K562 (cell line): ENCODE results near the gene CD68. TPM values are rescaled to one million over a fixed set of nuclear protein-coding genes. Genes with fewer than 3 reads are reported as not detected.

Experiments
- BCL6 ChIP-seq: fragments of 250-450 bp; sonication (Bioruptor Pico); IDR thresholded peaks from 2 replicates; pipeline ENCODE4 v1.4.0; 2020
- BDP1 ChIP-seq: IDR thresholded peaks from 3 replicates; pipeline ENCODE4 v1.6.1; 2011; ENCODE audit not compliant: insufficient read length, insufficient read depth
- CHD4 ChIP-seq: fragments of 200-600 bp; sonication (generic); IDR thresholded peaks from 3 replicates; pipeline ENCODE4 v1.6.1; 2012; ENCODE audit warnings: low read depth, mild to moderate bottlenecking, mixed read lengths, low read length, inconsistent platforms; ENCODE audit not compliant: insufficient read depth, insufficient replicate concordance, poor library complexity, severe bottlenecking
- FOXK2 ChIP-seq, 2 experiments: fragments of 450-650 bp; IDR thresholded peaks in 1 of 2; conservative IDR thresholded peaks in 1 of 2; 2 replicates each; pipeline ENCODE4 v1.6.1; 2016; ENCODE audit warnings: low read depth in 2 of 2, mild to moderate bottlenecking in 1 of 2
- HIVEP1 ChIP-seq: fragments of 250-450 bp; sonication (Bioruptor Pico); IDR thresholded peaks from 2 replicates; pipeline ENCODE4 v1.4.0; 2020; ENCODE audit warnings: mild to moderate bottlenecking
- IRF9 ChIP-seq: fragments of 450-650 bp; IDR thresholded peaks from 2 replicates; pipeline ENCODE4 v1.6.1; 2016; ENCODE audit warnings: missing biosample characterization, missing genetic modification characterization
- MAX ChIP-seq: sonication (generic); formaldehyde crosslinking; IDR thresholded peaks from 2 replicates; pipeline ENCODE4 v1.9.0; 2022; ENCODE audit warnings: mild to moderate bottlenecking, missing genetic modification reagents
- OTX1 ChIP-seq: fragments of 450-650 bp; formaldehyde crosslinking; IDR thresholded peaks from 2 replicates; pipeline ENCODE4 v1.4.0; 2022; ENCODE audit warnings: mild to moderate bottlenecking
- PHF21A ChIP-seq: fragments of 450-650 bp; IDR thresholded peaks from 2 replicates; pipeline ENCODE4 v1.6.1; 2017; ENCODE audit warnings: low read depth, borderline replicate concordance
- RBM15 ChIP-seq: fragments of 200-400 bp; formaldehyde crosslinking; IDR thresholded peaks from 2 replicates; pipeline ENCODE4 v1.6.1; 2018; ENCODE audit warnings: mild to moderate bottlenecking, low read length, moderate library complexity; ENCODE audit not compliant: insufficient read depth
- SP1 ChIP-seq: sonication (generic); formaldehyde crosslinking; IDR thresholded peaks from 2 replicates; pipeline ENCODE4 v1.8.1; 2022; ENCODE audit warnings: mild to moderate bottlenecking, missing genetic modification reagents
- SRSF3 ChIP-seq: fragments of 200-400 bp; formaldehyde crosslinking; IDR thresholded peaks from 2 replicates; pipeline ENCODE4 v1.6.1; 2016; ENCODE audit warnings: mild to moderate bottlenecking, low read length, moderate library complexity; ENCODE audit not compliant: insufficient read depth
- VEZF1 ChIP-seq: fragments of 200-800 bp; sonication (Bioruptor generic); IDR thresholded peaks from 2 replicates; pipeline ENCODE4 v1.6.1; 2017; ENCODE audit warnings: missing genetic modification characterization, missing compliant biosample characterization
- ZC3H4 ChIP-seq: sonication (generic); formaldehyde crosslinking; IDR thresholded peaks from 2 replicates; pipeline ENCODE4 v1.9.0; 2021; ENCODE audit warnings: missing genetic modification reagents, borderline replicate concordance
- ZNF407 ChIP-seq: fragments of 450-650 bp; IDR thresholded peaks from 2 replicates; pipeline ENCODE4 v1.6.1; 2016; ENCODE audit warnings: low read depth
- ZNF695 ChIP-seq: fragments of 450-650 bp; formaldehyde crosslinking; IDR thresholded peaks from 2 replicates; pipeline ENCODE4 v1.4.0; 2020; ENCODE audit warnings: mild to moderate bottlenecking, moderate library complexity
- polyA plus RNA-seq, 8 experiments: library from polyadenylated mRNA; depleted of rRNA in 4 of 8; stranded (reverse) in 5 of 8; unstranded in 3 of 8; fragments of >200 nt; fragmentation: Nextera tagmentation in 2 of 8; fragmentation: Illumina TruSeq in 1 of 8; extraction: Ambion mirVana in 2 of 8; extraction: Trizol in 1 of 8; gene quantifications; 2 replicates each; pipeline versions ENCODE4 v1.2.1 to v1.2.3, GENCODE V29; 2011 to 2014; ENCODE audit warnings: inconsistent platforms in 1 of 8, missing spikeins in 1 of 8
- total RNA-seq, 7 experiments: library from RNA; depleted of rRNA in 6 of 7; stranded (reverse); fragments of >200 nt in 6 of 7; fragmentation: Illumina TruSeq in 2 of 7; extraction: Trizol in 2 of 7; gene quantifications; 2 replicates each; pipeline versions ENCODE4 v1.2.1 to v1.2.3, GENCODE V29; 2011 to 2021; ENCODE audit warnings: low replicate concordance in 1 of 7

CD68 gene
- total and polyA plus RNA-seq, 9 of the 15 experiments (the other 6 are each of a cell fraction or from before 2014, with no cell fraction given): 28.2 to 89.8 (median 37.7) TPM

DNA sequence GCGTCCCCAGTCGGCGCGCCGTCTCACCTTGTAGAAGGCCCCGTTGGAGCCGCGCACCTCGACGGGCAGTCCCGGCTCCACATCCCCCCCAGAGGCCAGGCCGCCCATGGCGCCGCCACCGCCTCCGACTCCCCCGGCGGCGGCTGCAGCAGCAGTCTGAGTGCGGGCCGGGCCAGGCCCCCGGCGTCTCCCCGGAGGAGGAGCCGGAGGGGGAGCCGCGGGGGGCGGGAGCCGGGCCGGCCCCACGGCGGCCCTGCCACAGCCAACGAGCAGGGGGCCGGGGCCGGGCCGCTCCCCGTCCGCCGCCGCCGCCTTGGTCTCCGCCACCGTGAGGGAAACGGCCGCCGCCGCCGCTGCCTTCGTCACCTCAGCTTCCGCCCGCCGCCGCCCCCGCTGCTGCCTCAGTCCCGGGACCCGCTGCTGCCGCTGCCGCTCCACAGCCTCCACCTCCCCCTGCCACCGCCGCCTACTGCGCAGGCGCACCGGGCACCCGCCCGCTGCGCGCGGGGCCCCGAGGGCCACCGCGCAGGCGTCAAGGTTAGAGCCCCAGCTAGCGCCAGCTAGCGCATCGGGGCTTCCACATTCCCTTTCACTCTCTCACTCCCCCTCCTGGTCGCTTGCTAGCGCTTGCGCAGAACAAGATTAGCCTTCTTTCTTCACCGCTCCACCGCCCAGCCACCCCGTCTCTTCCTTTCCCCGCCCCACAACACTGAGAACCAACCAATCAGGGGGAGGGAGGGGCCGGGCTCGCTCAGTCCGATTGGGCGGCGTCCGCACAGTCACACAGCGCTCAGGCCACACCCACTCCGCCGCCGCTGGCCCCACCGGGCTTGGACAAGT, 35.2 kb downstream of the CD68 start, which contains the start of gene FXR2 (continued):
- TF ChIP-seq OTX1 (CRISPR knock-in tag): no peak
- TF ChIP-seq IRF9 (tag): no peak
- no peak for TF ChIP-seq HIVEP1 (CRISPR knock-in tag)
- TF ChIP-seq MAX (CRISPR knock-in tag): no peak
- no peak for TF ChIP-seq ZNF407
- no peak for TF ChIP-seq ZNF695 (CRISPR knock-in tag)
- peak; percentile 49 to 52; a peak in 2 of 4 replicates for TF ChIP-seq FOXK2 (conservative IDR thresholded peaks at IDR 0.05 in 1 of 2, IDR thresholded peaks at IDR 0.05 in 1 of 2; ENCODE audit: low read depth in 2 of 2)
- no peak for TF ChIP-seq BCL6
- TF ChIP-seq BDP1: no peak
- no peak; the same call in 1 of the 2 replicates for TF ChIP-seq SP1
- TF ChIP-seq RBM15: no peak
- no peak for TF ChIP-seq PHF21A
- TF ChIP-seq SRSF3: no peak
- no peak for TF ChIP-seq CHD4
- TF ChIP-seq ZC3H4: no peak
- peak; percentile 85 for TF ChIP-seq VEZF1
